Measurements from ENCODE around the gene OIP5.
A peak's percentile ranks its signal among the peaks of the same experiment; 100 is the strongest.
"Not testable (repeated sequence)": the region's sequence is repeated elsewhere in the genome, so short reads cannot be mapped to it uniquely, and the experiment has no call there.

OIP5 gene

DNA sequence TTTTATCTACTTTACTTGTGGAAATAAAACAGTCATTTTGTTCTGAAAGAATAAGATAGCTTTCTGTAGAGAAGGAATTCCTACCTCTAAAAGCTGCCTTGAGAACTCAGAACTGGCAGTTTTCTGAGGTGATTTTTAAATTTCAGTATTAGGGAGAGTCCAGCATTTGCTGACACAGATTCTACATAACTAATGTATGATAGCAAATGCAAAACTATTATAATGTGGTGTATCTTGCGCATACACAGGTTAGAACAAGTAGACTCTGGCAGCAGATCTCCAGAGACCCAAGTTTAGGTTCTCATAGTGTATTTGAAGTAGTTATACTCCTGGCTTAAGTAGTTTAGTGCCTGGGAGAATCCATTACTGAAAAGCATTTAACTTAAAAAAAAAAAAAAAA lies 30.8 kb downstream of the OIP5 start:
- no peak for DNase-seq

DNA sequence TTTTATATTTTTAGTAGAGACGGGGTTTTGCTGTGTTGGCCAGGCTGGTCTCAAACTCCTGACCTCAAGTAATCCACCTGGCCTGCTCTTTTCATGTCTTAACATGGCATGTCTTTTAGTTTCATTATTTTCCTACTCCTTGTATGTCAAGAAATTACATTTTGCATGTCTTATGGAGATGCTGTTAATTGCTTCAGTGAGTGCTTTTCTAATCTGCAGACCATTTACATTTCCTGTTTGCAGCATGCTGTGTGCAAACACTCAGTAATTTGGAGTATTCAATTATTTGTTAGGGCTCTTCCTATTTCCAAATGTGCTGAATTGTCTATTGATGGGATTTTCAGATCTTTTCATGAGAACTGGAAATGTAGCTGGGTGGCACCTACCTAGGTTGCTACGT lies 31.3 kb downstream of the OIP5 start:
- not testable (repeated sequence) for DNase-seq

DNA sequence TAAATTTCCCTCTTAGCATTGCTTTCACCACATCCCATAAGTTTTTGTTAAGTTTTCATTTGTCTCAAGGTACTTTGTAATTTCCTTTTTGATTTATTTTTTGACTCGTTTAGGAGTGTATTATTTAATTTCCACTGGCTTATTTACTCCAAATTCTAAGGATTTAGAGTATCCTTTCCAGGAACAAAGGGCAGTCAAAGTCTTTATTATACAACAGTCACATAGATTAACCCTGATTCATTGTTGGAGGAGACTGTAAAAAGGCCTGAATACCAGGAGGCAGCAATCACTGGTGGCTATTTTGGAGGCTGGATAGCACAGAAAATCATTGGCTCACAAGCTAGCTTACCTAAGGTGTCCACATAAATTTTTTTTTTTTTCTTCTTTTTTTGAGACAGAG lies 39.9 kb downstream of the OIP5 start:
- no peak for DNase-seq

DNA sequence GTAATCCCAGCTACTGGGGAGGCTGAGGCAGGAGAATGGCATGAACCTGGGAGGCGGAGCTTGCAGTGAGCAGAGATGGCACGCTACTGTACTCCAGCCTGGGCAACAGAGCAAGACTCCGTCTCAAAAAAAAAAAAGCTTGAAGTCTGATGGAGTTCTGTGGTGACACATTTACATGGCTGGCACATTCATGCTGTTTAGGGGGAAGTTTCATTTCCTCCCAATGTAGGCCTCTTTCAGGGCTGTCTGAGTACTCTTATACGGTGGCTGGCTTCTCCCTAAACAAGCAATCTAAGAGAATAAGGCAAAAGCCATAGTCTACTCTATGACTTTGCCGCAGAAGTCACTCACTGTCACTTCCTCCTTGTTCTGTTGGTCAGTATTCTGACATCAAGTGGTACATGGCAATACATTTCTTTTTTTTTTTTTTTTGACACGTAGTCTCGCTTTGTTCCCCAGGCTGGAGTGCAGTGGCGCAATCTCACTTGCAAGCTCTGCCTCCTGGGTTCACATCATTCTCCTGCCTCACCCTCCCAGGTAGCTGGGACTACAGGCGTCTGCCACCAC lies 41.2 kb downstream of the OIP5 start:
- peak; percentile 7 for DNase-seq

DNA sequence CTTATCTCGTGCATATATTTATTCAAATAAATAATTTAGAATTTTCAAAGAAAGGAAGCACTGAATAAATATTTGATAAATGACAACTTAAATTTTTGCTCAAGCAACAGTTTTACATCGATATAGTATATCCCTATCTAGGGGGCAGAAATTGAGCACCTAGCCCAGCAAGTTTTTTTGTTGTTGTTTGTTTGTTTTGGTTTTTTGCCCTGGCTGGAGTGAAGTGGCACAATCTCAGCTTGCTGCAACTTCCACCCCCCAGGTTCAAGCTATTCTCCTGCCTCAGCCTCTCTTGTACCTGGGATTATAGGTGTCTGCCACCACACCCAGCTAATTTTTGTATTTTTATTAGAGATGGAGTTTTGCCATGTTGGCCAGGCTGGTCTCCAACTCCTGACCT lies 42.4 kb downstream of the OIP5 start:
- DNase-seq: no peak

DNA sequence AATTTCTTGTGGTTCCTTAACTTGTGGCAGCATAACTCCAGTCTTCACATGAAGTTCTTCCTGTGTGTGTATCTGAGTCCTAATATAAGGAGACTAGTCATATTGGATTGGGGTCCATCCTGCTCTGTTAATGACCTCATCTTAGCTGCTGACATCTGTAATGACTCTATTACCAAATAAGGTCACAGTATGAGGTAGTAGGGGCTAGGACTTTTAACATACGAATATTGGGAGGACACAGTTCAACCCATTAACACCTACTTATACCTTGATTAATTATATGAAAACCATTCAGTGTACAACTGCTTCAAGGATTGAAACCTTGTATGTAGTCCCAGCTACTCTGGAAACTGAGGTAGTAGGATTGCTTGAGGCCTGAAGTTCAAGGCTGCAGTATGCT lies 43.9 kb downstream of the OIP5 start:
- no peak for DNase-seq

DNA sequence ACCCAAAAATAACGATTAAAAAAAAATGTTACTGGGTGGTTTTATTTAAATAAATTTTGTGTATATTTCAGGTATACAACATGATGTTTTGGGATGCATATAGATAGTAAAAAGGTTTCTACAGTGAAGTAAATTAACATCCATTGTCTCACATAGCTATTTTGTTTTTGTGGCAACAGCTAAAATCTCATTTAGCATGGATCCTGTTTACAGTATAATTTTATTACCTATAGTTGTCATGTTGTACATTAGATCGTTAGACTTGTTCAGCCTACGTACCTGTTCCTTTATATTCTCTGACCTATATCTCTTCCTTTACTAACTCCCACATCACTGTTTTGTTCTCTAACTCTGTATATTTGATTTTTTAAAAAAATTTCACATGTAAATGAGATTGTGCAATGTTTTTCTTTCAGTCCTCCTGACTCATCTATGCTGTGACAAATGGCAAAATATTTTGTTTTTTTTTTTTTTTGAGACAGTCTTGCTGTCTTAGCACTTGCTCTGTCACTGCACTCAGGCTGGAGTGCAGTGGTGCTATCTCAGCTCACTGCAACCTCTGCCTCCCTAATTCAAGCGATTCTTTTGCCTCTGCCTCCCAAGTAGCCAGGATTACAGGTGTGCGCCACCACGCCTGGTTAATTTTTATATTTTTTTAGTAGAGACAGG lies 45.6 kb downstream of the OIP5 start:
- no peak for DNase-seq

DNA sequence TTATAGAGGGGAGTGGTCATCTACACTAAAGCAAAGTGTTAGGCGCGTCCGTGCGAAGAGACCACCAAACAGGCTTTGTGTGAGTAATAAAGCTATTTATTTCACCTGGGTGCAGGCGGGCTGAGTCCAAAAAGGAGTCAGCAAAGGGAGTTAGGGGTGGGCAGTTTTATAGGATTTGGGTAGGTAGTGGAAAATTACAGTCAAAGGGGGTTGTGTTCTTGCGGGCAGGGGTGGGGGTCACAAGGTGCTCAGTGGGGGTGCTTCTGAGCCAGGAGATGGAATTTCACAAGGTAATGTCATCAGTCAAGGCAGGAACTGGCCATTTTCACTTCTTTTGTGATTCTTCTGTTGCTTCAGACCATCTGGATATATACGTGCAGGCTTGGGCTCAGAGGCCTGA lies 47.1 kb downstream of the OIP5 start:
- DNase-seq: peak; percentile 6

DNA sequence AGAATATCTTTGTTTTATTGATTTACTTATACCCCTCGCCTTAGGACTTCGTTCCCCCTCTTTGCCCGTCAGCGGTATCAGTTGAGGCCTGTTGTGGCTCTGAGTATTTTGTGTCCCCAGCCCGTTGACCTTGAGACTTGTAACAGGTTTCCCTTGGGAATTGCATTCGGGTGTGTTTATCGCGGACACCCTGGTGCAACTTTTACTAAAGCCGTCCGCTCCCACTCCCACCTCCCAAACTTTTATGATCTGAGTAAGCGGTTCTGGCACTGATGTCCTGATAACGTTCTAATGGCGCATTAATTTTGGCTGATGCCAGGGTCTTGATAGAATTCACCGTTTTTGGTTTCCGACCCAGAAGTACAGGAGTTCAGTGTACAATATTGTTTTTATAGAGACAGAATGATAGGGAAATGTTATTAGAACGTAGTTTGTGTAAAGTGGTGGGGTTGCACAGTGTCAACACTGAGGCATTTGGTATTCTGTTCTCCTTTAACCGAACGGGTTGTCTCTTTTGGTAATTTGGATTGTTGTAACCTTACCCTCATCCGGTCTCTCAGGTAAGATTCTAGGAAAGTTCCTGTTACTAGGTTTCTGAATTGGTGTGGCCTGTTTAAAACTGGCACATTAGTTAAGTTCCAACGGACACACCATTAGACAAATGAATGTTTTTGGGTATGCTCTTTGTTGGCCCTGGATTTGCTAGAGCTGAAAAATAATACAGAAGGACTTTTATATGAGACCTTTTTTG lies 47.8 kb downstream of the OIP5 start:
- peak; percentile 39 for DNase-seq

DNA sequence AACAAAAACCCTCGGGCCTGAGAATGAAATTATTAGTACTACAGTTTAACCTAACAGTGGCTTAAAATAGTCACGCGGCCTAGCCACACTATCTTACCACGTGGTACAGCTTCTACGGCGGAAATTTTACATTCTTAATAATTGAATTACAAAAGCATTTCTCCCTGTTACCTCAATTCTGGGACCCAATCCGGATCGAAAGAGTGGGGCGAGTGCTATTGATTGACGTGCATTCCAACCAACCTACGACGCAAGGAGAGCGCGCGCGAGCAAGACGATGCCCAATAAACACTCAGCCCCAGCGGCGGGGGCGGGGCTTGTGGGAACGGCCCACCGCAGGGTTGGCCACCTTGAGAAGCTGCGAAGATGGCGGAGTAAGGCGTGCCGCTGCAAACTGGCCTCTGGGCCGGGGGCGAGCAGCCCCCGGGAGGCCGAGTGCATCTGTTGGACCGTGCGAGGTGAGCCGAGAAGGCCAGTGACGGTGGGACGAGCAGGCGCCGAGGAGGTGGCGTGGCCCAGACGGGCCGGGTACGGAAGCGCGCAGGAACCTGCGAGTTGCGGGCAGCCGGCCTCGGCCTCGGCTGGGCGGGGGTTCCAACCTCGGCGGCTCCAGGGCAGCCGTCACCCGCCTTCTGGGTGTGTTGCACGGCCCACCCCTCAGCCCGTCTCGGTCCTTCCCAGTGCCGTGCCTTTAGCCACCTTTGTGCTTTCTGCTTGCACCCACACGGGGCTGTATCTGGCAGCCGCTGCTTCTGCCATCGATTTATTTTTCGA lies 48.6 kb downstream of the OIP5 start:
- peak; percentile 99 for DNase-seq

DNA sequence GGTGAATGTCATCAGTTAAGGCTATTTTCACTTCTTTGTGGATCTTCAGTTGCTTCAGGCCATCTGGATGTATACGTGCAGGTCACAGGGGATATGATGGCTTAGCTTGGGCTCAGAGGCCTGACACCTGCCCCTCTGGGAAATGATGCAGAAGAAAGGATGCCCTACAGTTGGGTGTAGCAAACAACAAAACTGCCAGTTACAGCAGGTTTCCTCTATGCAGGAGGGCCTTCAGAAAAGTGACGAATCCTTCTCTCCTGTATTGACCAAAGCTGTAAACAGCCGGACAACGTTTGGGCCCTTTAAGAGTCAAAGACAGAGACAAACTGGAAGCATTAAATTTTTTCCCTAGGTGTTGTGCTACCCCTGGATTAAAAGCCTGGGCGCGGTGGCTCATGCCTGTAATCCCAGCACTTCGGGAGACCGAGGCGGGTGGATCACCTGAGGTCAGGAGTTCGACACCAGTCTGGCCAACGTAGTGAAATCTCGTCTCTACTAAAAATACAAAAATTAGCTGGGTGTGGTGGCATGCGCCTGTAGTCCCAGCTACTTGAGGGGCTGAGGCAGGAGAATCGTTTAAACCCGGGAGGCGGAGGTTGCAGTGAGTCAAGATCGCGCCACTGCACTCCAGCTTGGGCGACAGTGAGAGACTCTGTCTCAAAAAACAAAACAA lies 49.3 kb downstream of the OIP5 start:
- peak; percentile 3 for DNase-seq

DNA sequence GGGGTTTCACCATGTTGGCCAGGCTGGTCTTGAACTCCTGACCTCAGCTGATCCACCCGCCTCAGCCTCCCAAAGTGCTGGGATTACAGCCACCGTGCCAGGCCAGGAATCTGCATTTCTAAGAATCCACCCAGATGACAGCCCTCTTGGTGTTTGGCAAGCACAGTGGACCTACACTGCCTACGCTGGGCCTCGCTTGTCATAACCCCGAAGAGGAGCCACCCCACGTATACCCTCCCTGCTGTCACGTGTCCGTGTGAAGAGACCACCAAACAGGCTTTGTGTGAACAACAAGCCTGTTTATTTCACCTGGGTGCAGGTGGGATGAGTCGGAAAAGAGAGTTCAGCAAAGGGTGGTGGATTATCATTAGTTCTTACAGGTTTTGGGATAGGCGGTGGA lies 50.0 kb downstream of the OIP5 start:
- not testable (repeated sequence) for DNase-seq

DNA sequence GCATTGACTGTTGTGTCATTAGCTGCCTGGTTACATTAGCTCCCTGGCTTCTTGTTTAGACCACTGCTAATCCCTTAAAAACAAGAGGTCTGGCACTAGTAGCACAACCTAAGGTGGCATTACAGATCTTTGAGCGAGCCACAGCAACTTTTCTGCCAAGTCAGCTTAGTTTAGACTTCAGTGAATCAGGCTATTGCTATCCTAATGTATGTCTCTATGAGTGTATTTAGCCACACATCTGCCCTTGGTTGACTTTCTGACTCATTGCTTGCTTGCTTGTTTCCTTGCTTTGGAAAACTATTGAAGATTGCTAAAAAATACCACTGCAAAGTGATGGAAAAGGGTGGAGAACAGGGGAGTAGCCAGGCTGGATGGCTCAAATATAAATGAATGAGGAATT lies 51.2 kb downstream of the OIP5 start:
- DNase-seq: no peak

DNA sequence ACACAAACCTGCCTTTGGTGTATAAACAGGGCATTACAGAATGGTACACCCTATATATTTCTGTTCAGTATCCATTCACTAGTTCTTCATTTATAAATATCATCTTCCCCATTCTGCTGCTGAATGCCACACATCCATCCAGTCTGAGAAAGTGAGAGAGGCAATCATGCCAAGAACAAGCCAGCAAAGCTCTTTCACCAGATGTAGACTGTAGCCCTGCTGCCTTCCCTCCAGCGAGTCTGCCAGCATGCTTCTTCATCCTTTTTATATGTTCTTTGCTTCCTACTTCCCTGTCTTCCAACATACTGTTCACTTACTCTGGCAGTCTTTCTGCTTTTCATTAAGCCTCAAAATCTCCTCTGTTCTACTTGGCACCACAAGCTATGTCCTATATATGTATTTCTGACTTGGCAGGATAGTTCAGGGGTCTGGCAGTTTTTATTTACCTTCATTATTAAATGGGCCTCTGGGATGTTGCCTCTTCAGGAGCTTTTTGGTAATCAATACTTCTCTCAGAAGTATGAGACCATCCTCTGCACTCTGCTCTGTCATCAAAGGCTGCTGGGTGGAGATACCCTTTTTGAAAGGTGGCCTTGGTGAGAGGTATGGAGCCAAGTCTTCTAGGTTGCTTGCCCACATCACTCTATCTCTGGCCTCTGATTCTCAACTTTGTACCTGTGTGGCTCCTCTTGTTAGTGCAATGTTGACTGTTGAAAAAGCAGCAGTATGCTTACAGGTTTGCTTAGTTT lies 52.7 kb downstream of the OIP5 start:
- no peak for DNase-seq

DNA sequence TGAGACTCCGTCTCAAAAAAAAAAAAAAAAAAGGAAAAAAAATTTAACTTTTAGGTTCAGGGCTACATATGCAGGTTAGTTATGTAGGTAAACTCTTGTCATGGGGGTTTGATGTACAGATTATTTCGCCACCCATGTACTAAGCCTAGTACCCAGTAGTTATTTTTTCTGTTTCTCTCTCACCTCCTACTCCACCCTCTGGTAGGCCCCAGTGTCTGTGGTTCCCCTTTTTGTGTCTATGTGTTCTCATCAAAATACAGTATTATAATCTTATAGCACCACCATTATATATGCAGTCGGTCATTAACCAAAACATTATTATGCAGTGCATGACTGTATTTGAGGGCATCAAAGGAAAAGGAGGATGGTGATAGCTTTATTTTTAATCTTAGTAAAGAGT lies 54.1 kb downstream of the OIP5 start:
- DNase-seq: no peak

DNA sequence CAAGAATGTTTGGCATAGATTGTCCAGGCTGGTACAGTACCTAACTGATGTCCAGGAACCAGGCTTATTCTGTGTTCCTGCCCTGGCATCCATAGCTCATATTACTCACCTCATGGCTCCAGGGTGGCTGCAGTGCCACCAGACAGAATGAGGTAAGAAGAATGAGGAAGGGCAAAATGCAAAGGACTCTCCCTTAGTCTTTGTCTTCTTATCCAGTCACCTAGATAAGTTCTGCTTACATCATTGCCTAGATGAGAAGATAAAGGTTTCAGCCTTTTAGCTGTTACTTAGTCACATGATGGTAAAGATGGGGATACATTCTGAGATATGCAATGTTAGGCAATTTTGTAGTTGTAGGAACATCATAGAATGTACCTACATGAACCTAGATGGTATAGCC lies 55.6 kb downstream of the OIP5 start:
- DNase-seq: no peak

DNA sequence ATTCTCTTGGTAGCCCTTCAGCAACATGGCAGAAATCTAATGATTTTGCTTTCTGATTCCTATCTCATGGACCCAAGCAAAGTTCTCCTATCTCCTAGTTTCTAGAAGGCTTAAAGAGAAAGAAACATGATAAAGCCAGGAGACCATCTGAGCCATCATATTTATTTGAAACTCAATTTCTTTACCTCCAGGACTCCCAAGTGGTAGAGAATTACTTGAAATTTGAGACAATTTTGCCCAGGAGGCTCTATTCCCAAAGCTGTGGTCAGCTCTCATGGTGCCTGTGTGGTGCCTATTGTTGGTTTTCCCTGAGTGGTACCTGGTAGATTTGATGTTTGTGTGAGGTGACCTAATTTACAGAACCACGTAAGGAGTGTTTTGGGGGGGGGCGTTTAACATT lies 62.5 kb downstream of the OIP5 start:
- no peak for DNase-seq

DNA sequence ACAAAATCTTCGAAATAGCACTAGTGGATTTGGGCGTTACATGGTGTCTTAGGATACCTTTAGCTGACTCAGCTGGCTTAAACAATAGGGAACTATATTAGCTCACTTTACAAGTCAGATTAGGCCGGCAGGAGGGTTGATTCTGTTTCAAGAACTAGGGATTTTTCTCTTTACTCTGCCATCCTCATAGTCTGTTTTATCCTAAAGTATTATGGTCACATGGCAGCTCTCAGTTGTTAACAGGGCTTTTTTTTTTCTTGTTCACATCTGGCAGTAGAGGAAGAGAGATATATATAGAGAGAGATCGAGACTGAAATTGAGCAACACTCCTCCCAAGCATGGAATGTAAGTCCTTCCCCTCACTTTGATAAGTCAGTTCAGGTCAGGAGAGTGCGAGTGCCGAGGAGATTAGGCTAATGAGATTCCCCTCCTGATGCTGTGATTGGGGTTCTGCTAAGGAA lies 68.5 kb downstream of the OIP5 start:
- DNase-seq: no peak

DNA sequence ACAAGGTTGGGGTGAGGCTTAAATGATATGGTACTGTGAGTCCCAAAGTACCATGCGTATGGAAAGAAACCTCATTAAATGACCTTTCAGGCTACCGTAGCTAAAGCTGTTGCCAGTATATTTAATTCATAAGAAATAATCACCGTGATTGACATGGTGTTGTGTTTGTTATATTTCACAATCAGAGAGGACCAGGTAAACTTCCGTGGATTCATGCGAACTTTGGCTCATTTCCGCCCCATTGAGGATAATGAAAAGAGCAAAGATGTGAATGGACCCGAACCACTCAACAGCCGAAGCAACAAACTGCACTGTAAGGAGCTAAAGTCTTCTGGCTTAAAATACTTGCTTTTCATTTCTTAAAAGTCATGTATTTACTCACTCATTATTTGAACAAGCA lies 69.8 kb downstream of the OIP5 start:
- no peak for DNase-seq

DNA sequence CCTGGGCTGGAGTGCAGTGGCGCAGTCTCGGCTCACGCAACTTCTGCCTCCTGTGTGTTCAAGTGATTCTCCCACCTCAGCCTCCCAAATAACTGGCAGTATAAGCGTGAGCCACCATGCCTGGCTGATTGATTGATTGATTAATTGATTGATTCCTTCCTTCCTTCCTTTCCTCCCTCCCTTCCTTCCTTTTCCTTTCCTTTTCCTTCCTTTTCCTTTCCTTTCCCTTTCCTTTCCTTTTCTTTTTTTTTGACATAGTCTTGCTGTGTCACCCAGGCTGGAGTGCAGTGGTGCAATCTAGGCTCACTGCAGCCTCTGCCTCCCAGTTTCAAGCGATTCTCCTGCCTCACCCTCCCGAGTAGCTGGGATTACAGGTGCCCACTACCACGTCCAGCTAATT lies 71.5 kb downstream of the OIP5 start:
- not testable (repeated sequence) for DNase-seq

DNA sequence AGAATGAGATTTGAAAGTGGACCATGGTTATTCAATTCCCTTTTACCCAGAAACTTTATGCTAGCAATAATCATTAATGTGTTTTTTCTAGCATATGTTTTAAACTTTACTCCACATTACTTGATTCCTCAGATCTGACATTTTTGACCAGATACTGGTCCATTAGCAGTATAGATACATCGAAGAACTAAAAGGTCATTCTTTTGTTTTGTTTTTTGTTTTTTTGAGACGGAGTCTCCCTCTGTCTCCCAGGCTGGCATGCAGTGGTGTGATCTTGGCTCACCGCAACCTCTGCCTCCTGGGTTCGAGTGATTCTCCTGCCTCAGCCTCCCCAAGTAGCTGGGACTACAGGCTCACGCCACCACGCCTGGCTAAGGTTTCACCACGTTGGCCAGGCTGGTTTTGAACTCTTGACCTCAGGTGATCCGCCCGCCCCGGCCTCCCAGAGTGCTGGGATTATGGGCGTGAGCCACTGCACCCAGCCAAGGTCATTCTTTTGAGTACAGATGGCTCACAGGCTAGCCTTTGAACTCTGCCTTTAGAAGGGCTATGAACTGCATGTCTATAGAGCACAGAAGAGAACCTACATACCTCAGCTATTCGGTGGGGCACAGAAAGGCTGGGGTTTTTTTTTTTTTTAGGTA lies 72.7 kb downstream of the OIP5 start:
- DNase-seq: no peak

All from CD4-positive, alpha-beta T cell treated with Interleukin-17A for 1 hour (primary cell).